SK-N-SH (cell line): ENCODE measurements around the gene OGFOD3.

Experiments
- RAD21 ChIP-seq: IDR thresholded peaks from 2 replicates; pipeline ENCODE4 v1.6.1; 2012; ENCODE audit warnings: mild to moderate bottlenecking, low read length
- TCF12 ChIP-seq: IDR thresholded peaks from 2 replicates; pipeline ENCODE4 v1.4.0; 2012
- TF ChIP-seq, protein P1 (sequence below): fragments of 200-600 bp; sonication (generic); IDR thresholded peaks from 2 replicates; pipeline ENCODE4 v1.6.1; 2017; ENCODE audit warnings: antibody characterized with exemption, mild to moderate bottlenecking, moderate library complexity
- TF ChIP-seq, protein P2 (sequence below): IDR thresholded peaks from 2 replicates; pipeline ENCODE4 v1.4.0; 2012; ENCODE audit warnings: low read depth
- TF ChIP-seq, protein P3 (sequence below): IDR thresholded peaks from 2 replicates; pipeline ENCODE4 v1.4.0; 2012; ENCODE audit warnings: low read depth, borderline replicate concordance

DNA sequence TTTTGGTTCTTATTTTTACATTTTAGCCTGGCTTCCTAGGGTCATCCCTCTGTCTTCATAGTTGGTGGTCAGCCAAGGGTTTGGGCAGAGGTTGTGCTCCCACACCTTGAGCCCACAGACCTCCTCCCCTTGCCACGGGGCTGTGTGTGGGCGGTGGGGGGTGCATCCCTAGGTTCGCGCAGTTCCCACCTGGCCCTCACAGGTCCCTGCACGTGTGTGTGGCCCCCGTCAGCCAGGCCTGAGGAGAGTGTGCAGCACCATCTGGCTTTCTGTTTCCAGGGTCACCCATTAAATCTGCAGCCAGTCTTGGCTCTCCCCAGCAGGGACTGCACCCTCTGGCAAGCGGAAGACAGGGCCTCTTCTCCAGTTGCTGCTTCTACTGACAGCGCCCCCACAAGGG lies 13.6 kb upstream of the OGFOD3 start:
- TF ChIP-seq, protein P1, sequence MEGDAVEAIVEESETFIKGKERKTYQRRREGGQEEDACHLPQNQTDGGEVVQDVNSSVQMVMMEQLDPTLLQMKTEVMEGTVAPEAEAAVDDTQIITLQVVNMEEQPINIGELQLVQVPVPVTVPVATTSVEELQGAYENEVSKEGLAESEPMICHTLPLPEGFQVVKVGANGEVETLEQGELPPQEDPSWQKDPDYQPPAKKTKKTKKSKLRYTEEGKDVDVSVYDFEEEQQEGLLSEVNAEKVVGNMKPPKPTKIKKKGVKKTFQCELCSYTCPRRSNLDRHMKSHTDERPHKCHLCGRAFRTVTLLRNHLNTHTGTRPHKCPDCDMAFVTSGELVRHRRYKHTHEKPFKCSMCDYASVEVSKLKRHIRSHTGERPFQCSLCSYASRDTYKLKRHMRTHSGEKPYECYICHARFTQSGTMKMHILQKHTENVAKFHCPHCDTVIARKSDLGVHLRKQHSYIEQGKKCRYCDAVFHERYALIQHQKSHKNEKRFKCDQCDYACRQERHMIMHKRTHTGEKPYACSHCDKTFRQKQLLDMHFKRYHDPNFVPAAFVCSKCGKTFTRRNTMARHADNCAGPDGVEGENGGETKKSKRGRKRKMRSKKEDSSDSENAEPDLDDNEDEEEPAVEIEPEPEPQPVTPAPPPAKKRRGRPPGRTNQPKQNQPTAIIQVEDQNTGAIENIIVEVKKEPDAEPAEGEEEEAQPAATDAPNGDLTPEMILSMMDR: no peak
- no peak for TF ChIP-seq TCF12
- TF ChIP-seq, protein P2, sequence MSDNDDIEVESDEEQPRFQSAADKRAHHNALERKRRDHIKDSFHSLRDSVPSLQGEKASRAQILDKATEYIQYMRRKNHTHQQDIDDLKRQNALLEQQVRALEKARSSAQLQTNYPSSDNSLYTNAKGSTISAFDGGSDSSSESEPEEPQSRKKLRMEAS: no peak
- TF ChIP-seq, protein P3, sequence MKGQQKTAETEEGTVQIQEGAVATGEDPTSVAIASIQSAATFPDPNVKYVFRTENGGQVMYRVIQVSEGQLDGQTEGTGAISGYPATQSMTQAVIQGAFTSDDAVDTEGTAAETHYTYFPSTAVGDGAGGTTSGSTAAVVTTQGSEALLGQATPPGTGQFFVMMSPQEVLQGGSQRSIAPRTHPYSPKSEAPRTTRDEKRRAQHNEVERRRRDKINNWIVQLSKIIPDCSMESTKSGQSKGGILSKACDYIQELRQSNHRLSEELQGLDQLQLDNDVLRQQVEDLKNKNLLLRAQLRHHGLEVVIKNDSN: no peak
- TF ChIP-seq RAD21: no peak
